Astrocyte (in vitro differentiated cells and primary cell): Measurements from ENCODE around the gene CIB4. TPM values are rescaled to one million over a fixed set of nuclear protein-coding genes. Genes with fewer than 3 reads are reported as not detected.
A peak's percentile ranks its signal among the peaks of the same experiment; 100 is the strongest.

Experiments used
- DNase-seq: peaks from one replicate; pipeline ENCODE4 v3.0.0-alpha.2; 2010; ENCODE audit warnings: low read depth
- FAIRE-seq: peaks from 2 replicates; lab custom pipeline; 2011; peaks lifted over from hg19 to GRCh38; lab: Jason Lieb, UNC
- H2AFZ ChIP-seq: 2 replicates; pipeline ENCODE4 v1.6.0; 2012; ENCODE audit warnings: low read depth, low read length, inconsistent platforms
- H3K27ac ChIP-seq: 2 replicates; pipeline ENCODE4 v1.5.1; 2011; ENCODE audit warnings: low read depth, low read length, inconsistent platforms
- H3K27me3 ChIP-seq: 2 replicates; pipeline ENCODE4 v1.6.0; 2011; ENCODE audit warnings: low read length, inconsistent platforms; ENCODE audit not compliant: insufficient read depth
- H3K36me3 ChIP-seq: 2 replicates; pipeline ENCODE4 v1.5.1; 2011; ENCODE audit warnings: low read length, inconsistent platforms; ENCODE audit not compliant: insufficient read depth
- H3K4me1 ChIP-seq: 2 replicates; pipeline ENCODE4 v1.5.1; 2011; ENCODE audit warnings: low read length, inconsistent platforms; ENCODE audit not compliant: insufficient read depth
- H3K4me2 ChIP-seq: 2 replicates; pipeline ENCODE4 v1.6.0; 2012; ENCODE audit warnings: low read length, inconsistent platforms
- H3K4me3 ChIP-seq: 2 replicates; pipeline ENCODE4 v1.5.1; 2011; ENCODE audit warnings: low read depth, mild to moderate bottlenecking, low read length, inconsistent platforms; ENCODE audit not compliant: insufficient read depth
- H3K79me2 ChIP-seq: 2 replicates; pipeline ENCODE4 v1.6.0; 2012; ENCODE audit warnings: mild to moderate bottlenecking, low read length, inconsistent platforms; ENCODE audit not compliant: insufficient read depth
- H3K9ac ChIP-seq: 2 replicates; pipeline ENCODE4 v1.6.0; 2012; ENCODE audit warnings: mild to moderate bottlenecking, low read length, inconsistent platforms
- H3K9me3 ChIP-seq: 2 replicates; pipeline ENCODE4 v1.5.1; 2012; ENCODE audit warnings: low read depth, mild to moderate bottlenecking, low read length, inconsistent platforms; ENCODE audit not compliant: insufficient read depth
- H4K20me1 ChIP-seq: 2 replicates; pipeline ENCODE4 v1.6.0; 2012; ENCODE audit warnings: low read length, inconsistent platforms; ENCODE audit not compliant: insufficient read depth
- H3K27ac Mint-ChIP-seq: one replicate; pipeline ENCODE4 v1.8.0; 2021; ENCODE audit warnings: mild to moderate bottlenecking, mixed read lengths; ENCODE audit not compliant: unreplicated experiment
- H3K27me3 Mint-ChIP-seq: one replicate; pipeline ENCODE4 v1.8.0; 2021; ENCODE audit warnings: low read depth, mixed read lengths; ENCODE audit not compliant: unreplicated experiment
- H3K36me3 Mint-ChIP-seq: one replicate; pipeline ENCODE4 v1.8.0; 2021; ENCODE audit warnings: low read depth, mixed read lengths; ENCODE audit not compliant: unreplicated experiment
- H3K4me1 Mint-ChIP-seq: one replicate; pipeline ENCODE4 v1.8.0; 2021; ENCODE audit warnings: low read depth, mixed read lengths; ENCODE audit not compliant: unreplicated experiment
- H3K4me3 Mint-ChIP-seq: one replicate; pipeline ENCODE4 v1.8.0; 2021; ENCODE audit warnings: mild to moderate bottlenecking, moderate library complexity, mixed read lengths; ENCODE audit not compliant: unreplicated experiment
- H3K9me3 Mint-ChIP-seq: one replicate; pipeline ENCODE4 v1.8.0; 2021; ENCODE audit warnings: mild to moderate bottlenecking, mixed read lengths; ENCODE audit not compliant: unreplicated experiment
- EZH2 ChIP-seq: IDR thresholded peaks from 2 replicates; pipeline ENCODE4 v1.6.1; 2012; ENCODE audit warnings: mild to moderate bottlenecking, low read length, inconsistent platforms; ENCODE audit not compliant: insufficient read depth
- total RNA-seq: library from RNA; stranded (reverse); gene quantifications from 2 replicates; pipeline ENCODE4 v1.2.1, GENCODE V29; 2021
- TF ChIP-seq, protein P1 (sequence below): IDR thresholded peaks from 2 replicates; pipeline ENCODE4 v1.5.1; 2011; ENCODE audit warnings: low read depth, mild to moderate bottlenecking, inconsistent platforms, low read length, moderate library complexity; ENCODE audit not compliant: insufficient read depth

The CIB4 gene
- total RNA-seq, 1 donor from 2014 or later: not detected

DNA sequence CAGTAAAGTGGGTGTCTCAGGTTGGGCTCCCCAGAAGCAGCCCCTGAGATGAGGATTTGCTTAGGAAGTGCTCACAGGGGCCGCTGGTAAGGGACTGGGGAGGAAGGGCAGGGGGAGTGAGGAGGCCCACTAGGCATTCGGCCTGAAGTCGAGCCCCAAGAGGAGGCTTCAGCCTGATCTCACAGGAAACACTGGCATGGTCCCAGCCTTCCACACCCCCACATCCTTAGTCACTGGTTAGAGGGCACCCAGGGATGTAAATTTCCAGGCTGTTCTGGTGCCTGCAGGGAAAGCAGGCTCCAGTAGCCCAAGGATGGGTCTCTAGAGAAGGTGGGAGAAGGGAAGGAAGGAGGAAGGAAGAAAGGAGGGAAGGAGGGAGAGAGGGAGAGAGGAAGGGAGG is 29.0 kb upstream of the CIB4 start:
- Histone ChIP-seq H3K79me2 (no peaks in the 10 kb centered on the region), H4K20me1 (no peaks in the 10 kb centered on the region), H3K27me3 (peaks cover 15% of the 10 kb centered on the region), H3K9me3 (no peaks in the 10 kb centered on the region), H3K27ac (no peak overlapping the region), H3K9ac (no peak overlapping the region), H3K4me1 (peaks cover 12% of the 10 kb centered on the region), H3K36me3 (no peaks in the 10 kb centered on the region), H3K4me2 (peak overlapping the region; percentile 31), H3K4me3 (no peak overlapping the region), H2AFZ (no peak overlapping the region)
- Mint-ChIP-seq H3K4me3 (no peak overlapping the region), H3K27me3 (peaks cover 42% of the 10 kb centered on the region), H3K36me3 (peaks cover 1% of the 10 kb centered on the region), H3K4me1 (peaks cover 17% of the 10 kb centered on the region), H3K27ac (no peak overlapping the region), H3K9me3 (peaks cover 5% of the 10 kb centered on the region)
- TF ChIP-seq EZH2: no peak
- TF ChIP-seq, protein P1, sequence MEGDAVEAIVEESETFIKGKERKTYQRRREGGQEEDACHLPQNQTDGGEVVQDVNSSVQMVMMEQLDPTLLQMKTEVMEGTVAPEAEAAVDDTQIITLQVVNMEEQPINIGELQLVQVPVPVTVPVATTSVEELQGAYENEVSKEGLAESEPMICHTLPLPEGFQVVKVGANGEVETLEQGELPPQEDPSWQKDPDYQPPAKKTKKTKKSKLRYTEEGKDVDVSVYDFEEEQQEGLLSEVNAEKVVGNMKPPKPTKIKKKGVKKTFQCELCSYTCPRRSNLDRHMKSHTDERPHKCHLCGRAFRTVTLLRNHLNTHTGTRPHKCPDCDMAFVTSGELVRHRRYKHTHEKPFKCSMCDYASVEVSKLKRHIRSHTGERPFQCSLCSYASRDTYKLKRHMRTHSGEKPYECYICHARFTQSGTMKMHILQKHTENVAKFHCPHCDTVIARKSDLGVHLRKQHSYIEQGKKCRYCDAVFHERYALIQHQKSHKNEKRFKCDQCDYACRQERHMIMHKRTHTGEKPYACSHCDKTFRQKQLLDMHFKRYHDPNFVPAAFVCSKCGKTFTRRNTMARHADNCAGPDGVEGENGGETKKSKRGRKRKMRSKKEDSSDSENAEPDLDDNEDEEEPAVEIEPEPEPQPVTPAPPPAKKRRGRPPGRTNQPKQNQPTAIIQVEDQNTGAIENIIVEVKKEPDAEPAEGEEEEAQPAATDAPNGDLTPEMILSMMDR: no peak
- FAIRE-seq (no peak), DNase-seq (peak; percentile 50)

DNA sequence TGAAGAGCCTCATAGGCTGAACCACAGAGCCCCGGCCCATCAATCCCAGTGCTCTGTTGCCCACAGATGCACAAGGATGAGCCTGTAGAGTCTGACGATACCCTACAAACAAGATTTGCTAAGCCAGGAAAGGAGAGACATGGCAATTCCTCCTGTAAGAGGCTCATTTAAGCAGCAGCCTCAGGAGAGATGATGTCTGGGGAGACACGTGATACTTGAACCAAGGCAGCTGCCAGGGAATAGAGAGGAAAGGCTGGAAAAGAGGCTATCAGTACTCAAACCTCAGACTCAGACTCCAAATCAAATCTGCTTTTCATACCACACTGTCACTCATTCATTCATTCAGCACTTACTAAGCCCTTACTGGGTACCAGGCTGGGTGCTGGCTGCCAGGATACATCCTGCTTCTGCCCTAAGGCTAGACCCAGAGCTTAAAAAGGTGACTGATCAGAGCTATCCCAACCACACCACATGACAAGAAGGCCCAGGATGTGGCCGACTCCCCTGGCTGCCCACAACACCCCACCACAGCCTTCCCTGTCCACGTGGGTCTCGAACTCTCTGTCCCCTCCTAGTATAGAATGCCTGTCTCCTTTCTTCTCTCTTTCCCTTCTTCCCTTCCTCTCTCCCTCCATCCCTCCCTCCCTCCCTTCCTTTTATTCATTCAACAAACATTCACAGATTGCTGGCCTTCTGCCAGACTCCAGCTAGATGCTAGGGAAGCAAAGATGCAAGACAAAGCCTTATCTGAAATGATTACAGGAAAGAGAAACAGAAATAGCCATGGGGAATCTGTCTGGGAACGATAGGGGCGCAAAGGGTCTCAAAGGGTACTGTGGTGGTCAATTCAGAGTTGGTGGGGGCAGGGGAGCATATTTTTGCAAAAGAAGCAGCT is 27.9 kb upstream of the CIB4 start:
- no peak for TF ChIP-seq EZH2
- TF ChIP-seq, protein P1: no peak
- peak overlapping the region; percentile 33 for H3K4me2 ChIP-seq
- H3K9me3 Mint-ChIP-seq: peaks cover 5% of the 10 kb centered on the region
- no peak overlapping the region for H3K27ac ChIP-seq
- H3K9me3 ChIP-seq: no peaks in the 10 kb centered on the region
- H3K4me3 ChIP-seq: no peak overlapping the region
- H3K4me3 Mint-ChIP-seq: no peak overlapping the region
- H3K79me2 ChIP-seq: no peaks in the 10 kb centered on the region
- FAIRE-seq (no peak), DNase-seq (no peak)
- H3K36me3 ChIP-seq: no peaks in the 10 kb centered on the region
- peaks cover 12% of the 10 kb centered on the region for H3K4me1 ChIP-seq
- H2AFZ ChIP-seq: no peak overlapping the region
- H3K27me3 ChIP-seq: peaks cover 15% of the 10 kb centered on the region
- no peak overlapping the region for H3K9ac ChIP-seq
- peaks cover 1% of the 10 kb centered on the region for H3K36me3 Mint-ChIP-seq
- no peak overlapping the region for H3K27ac Mint-ChIP-seq
- no peaks in the 10 kb centered on the region for H4K20me1 ChIP-seq
- H3K27me3 Mint-ChIP-seq: peaks cover 33% of the 10 kb centered on the region
- H3K4me1 Mint-ChIP-seq: peaks cover 17% of the 10 kb centered on the region

DNA sequence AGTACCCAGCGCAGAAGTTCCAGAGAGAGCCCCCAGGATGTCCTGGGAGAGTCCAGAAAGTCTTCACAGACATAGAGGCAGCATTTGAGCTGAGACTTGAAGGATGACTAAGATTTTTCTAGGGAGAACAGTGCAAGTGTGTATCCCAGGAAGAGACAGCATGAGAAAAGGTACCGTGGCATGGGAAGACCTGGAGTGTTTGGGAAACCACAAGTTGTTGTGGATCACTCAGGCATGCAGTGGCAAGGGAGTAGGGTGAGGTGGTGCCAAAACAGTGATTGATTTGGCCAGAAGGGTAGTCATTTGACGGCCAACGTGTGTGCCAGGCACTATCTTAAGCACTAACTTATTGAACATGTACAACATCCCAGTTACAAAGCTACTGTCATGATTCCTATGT is 26.9 kb upstream of the CIB4 start:
- TF ChIP-seq EZH2: no peak
- TF ChIP-seq, protein P1: no peak
- H3K36me3 ChIP-seq: no peaks in the 10 kb centered on the region
- Mint-ChIP-seq H3K4me1 (peaks cover 17% of the 10 kb centered on the region), H3K27ac (no peak overlapping the region), H3K9me3 (peaks cover 3% of the 10 kb centered on the region), H3K4me3 (no peak overlapping the region), H3K36me3 (peaks cover under 1% of the 10 kb centered on the region), H3K27me3 (peaks cover 26% of the 10 kb centered on the region)
- H2AFZ ChIP-seq: no peak overlapping the region
- no peak overlapping the region for H3K4me2 ChIP-seq
- no peak overlapping the region for H3K27ac ChIP-seq
- DNase-seq (no peak), FAIRE-seq (no peak)
- H3K79me2 ChIP-seq: no peaks in the 10 kb centered on the region
- H4K20me1 ChIP-seq: no peaks in the 10 kb centered on the region
- H3K27me3 ChIP-seq: peaks cover 12% of the 10 kb centered on the region
- no peaks in the 10 kb centered on the region for H3K9me3 ChIP-seq
- H3K4me3 ChIP-seq: no peak overlapping the region
- H3K4me1 ChIP-seq: peaks cover 12% of the 10 kb centered on the region
- H3K9ac ChIP-seq: no peak overlapping the region
